Daoy (cell line): ENCODE results near the gene MYL9. TPM values are rescaled to one million over a fixed set of nuclear protein-coding genes. Genes with fewer than 3 reads are reported as not detected.
"Not testable (repeated sequence)": the region's sequence is repeated elsewhere in the genome, so short reads cannot be mapped to it uniquely, and the experiment has no call there.

Experiments used
- DNase-seq: peaks from one replicate; pipeline ENCODE4 v3.0.0-alpha.2; 2015; ENCODE audit warnings: low read depth
- total RNA-seq: library from RNA; depleted of rRNA; stranded (reverse); fragments of >200 nt; shearing (Covaris generic); gene quantifications from 2 replicates; pipeline ENCODE4 v1.2.3, GENCODE V29; 2014; rRNA removed

Gene MYL9
- total RNA-seq: 15.1 and 29.0 TPM in 2 replicates

- peak; percentile 69 for DNase-seq
Measured at GRCh38 chr20:36541227-36541767, at the start of gene MYL9. TSS of gene MYL9 (plus strand) at chr20:36541519. CDS start at chr20:36544885, 3,366 bp downstream.

GRCh38 chr20:36491901-36492617 lies 49.3 kb upstream of the MYL9 start:
- DNase-seq: peak; percentile 36

- no peak for DNase-seq
Measured at GRCh38 chr20:36493051-36493800, 48.1 kb upstream of the MYL9 start.

GRCh38 chr20:36493801-36494114 lies 47.6 kb upstream of the MYL9 start:
- peak; percentile 67 for DNase-seq

- DNase-seq: no peak
Measured at GRCh38 chr20:36496707-36497669, 44.3 kb upstream of the MYL9 start.

GRCh38 chr20:36497856-36498255 lies 43.5 kb upstream of the MYL9 start:
- no peak for DNase-seq

- no peak for DNase-seq
Measured at GRCh38 chr20:36498386-36499179, 42.7 kb upstream of the MYL9 start.

- DNase-seq: no peak
Measured at GRCh38 chr20:36499211-36499610, 42.1 kb upstream of the MYL9 start.

GRCh38 chr20:36499723-36500501 lies 41.4 kb upstream of the MYL9 start:
- no peak for DNase-seq

GRCh38 chr20:36501367-36502006 lies 39.8 kb upstream of the MYL9 start:
- no peak for DNase-seq

- DNase-seq: no peak
Measured at GRCh38 chr20:36504295-36504694, 37.0 kb upstream of the MYL9 start.

- no peak for DNase-seq
Measured at GRCh38 chr20:36506253-36506652, 35.1 kb upstream of the MYL9 start.

- no peak for DNase-seq
Measured at GRCh38 chr20:36507746-36508145, 33.6 kb upstream of the MYL9 start.

GRCh38 chr20:36519012-36519719 lies 22.2 kb upstream of the MYL9 start:
- DNase-seq: no peak

GRCh38 chr20:36519944-36520343 lies 21.4 kb upstream of the MYL9 start:
- DNase-seq: no peak

- no peak for DNase-seq
Measured at GRCh38 chr20:36521526-36521925, 19.8 kb upstream of the MYL9 start.

- not testable (repeated sequence) for DNase-seq
Measured at GRCh38 chr20:36522412-36522811, 18.9 kb upstream of the MYL9 start.

GRCh38 chr20:36523341-36523740 lies 18.0 kb upstream of the MYL9 start:
- DNase-seq: no peak
